ENCODE results near the gene SRPK3. TPM values are rescaled to one million over a fixed set of nuclear protein-coding genes. Genes with fewer than 3 reads are reported as not detected.

SRPK3 gene
- total and polyA plus RNA-seq, 2 donors (not counting 1 experiment from before 2014, with no cell fraction given): not detected

DNA sequence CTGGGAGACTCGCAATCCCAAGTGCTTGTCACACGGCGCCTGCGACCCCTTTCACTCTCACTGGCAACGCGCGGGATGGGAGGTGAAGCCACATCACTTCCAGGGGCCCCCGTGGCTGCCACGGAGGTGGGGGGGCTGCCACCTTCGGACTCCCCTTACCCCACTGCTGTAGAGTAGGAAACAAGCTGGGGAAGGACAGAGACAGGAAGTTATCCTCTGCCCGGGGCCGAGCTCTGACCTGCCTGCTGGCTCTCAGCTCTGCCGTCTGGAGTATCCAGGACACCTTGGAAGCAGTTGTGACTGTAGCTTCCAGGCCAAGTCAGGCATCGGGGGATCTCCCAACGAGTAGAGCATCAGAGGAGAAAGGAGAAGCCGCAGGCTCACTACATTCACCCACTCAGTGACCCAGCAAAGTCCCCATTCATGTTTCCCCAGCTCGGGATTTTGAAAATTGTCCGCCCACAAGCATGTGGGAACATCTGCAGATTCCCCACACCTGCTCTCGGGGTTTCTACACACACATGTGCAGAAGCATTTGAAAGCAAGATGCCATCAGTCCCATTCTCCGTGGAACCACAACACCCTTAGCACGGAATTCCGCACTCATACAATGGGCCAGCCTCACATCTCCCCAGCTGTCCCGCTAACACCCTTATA is 38.7 kb downstream of the SRPK3 start:
- Histone ChIP-seq H3K9ac (ENCODE audit: low read length) (peak overlapping the region; percentile 34), H3K36me3 (replicated peaks in 1 of 2; ENCODE audit: control extremely low read depth in 1 of 2, control insufficient read depth in 1 of 2, extremely low read depth in 1 of 2, insufficient read depth in 2 of 2, low read length in 1 of 2) (no peaks in the 10 kb centered on the region), H2AFZ (ENCODE audit: insufficient read depth, low read depth, low read length, poor library complexity, severe bottlenecking) (peak overlapping the region; percentile 35), H3K4me2 (replicated peaks; ENCODE audit: low read depth, low read length, poor library complexity, severe bottlenecking) (peak overlapping the region; percentile 72), H3K27ac (ENCODE audit: low read length in 2 of 2) (no peak overlapping the region), H4K20me1 (ENCODE audit: control insufficient read depth, insufficient read depth, low read length, poor library complexity, severe bottlenecking) (no peaks in the 10 kb centered on the region), H3K9me3 (ENCODE audit: control extremely low read depth in 1 of 3, control insufficient read depth in 2 of 3, insufficient read depth in 1 of 3, low read length in 2 of 3) (no peaks in the 10 kb centered on the region), H3K79me2 (ENCODE audit: control insufficient read depth, insufficient read depth, low read length) (no peaks in the 10 kb centered on the region), H3K4me1 (ENCODE audit: control insufficient read depth in 2 of 2, insufficient read depth in 2 of 2, low read length in 2 of 2) (peaks cover 4 to 23% of the 10 kb centered on the region in 2 donors), H3K4me3 (ENCODE audit: control extremely low read depth in 1 of 5, extremely low read depth in 1 of 5, insufficient read depth in 1 of 5, low read depth in 2 of 5, low read length in 4 of 5) (peak overlapping the region in 4 of 5 experiments; percentile 13 to 45 (median 40)), H3K27me3 (replicated peaks in 1 of 4; ENCODE audit: control extremely low read depth in 1 of 4, control insufficient read depth in 3 of 4, insufficient read depth in 4 of 4, low read length in 3 of 4) (peaks cover 0 to 35% (median 4%) of the 10 kb centered on the region in 4 experiments)
- Mint-ChIP-seq H3K27me3 (peaks cover 24% of the 10 kb centered on the region), H3K27ac (no peak overlapping the region), H3K4me1 (peaks cover 16% of the 10 kb centered on the region), H3K9me3 (ENCODE audit: insufficient read depth) (no peaks in the 10 kb centered on the region), H3K4me3 (peak overlapping the region; percentile 47)
- TF ChIP-seq, protein P1, sequence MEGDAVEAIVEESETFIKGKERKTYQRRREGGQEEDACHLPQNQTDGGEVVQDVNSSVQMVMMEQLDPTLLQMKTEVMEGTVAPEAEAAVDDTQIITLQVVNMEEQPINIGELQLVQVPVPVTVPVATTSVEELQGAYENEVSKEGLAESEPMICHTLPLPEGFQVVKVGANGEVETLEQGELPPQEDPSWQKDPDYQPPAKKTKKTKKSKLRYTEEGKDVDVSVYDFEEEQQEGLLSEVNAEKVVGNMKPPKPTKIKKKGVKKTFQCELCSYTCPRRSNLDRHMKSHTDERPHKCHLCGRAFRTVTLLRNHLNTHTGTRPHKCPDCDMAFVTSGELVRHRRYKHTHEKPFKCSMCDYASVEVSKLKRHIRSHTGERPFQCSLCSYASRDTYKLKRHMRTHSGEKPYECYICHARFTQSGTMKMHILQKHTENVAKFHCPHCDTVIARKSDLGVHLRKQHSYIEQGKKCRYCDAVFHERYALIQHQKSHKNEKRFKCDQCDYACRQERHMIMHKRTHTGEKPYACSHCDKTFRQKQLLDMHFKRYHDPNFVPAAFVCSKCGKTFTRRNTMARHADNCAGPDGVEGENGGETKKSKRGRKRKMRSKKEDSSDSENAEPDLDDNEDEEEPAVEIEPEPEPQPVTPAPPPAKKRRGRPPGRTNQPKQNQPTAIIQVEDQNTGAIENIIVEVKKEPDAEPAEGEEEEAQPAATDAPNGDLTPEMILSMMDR (IDR thresholded peaks at IDR 0.05): no peak
- no peak for TF ChIP-seq EZH2 (IDR thresholded peaks at IDR 0.05; ENCODE audit: borderline replicate concordance, insufficient read depth, low read depth, low read length, poor library complexity, severe bottlenecking)
- intact Hi-C loops (cut with micrococcal nuclease): no loop called here
- DNase-seq (no peak), ATAC-seq (ENCODE audit: low read depth) (no peak)
- WGBS (ENCODE audit: insufficient coverage): 92% methylated on average over 2 of the region's 23 CpGs
- CTCF ChIA-PET: no interaction called here
- POLR2A ChIA-PET: no interaction called here

DNA sequence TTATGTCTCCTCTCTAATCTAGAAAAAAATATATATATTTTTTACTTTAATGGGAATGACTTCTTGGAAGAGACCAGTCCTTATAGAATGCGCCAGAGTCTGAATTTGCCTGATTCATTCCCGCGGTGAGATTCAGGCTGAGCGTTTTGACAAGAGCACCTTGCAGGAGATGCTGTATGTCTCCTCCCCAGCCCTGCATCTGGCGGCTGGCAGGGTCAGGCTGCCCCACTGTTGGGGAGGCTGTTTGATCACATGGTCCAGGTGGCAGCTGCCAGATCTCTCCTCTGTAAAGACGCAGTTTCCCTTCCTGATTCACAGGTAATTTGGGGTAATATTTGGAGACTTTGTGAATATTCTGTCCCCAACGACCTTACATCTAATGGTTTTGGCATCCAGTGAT is 39.8 kb downstream of the SRPK3 start:
- Histone ChIP-seq H3K27ac (ENCODE audit: low read length in 2 of 2) (no peak overlapping the region), H3K27me3 (replicated peaks in 1 of 4; ENCODE audit: control extremely low read depth in 1 of 4, control insufficient read depth in 3 of 4, insufficient read depth in 4 of 4, low read length in 3 of 4) (peaks cover 0 to 38% (median 7%) of the 10 kb centered on the region in 4 experiments), H3K4me3 (ENCODE audit: control extremely low read depth in 1 of 5, extremely low read depth in 1 of 5, insufficient read depth in 1 of 5, low read depth in 2 of 5, low read length in 4 of 5) (no peak overlapping the region), H3K36me3 (replicated peaks in 1 of 2; ENCODE audit: control extremely low read depth in 1 of 2, control insufficient read depth in 1 of 2, extremely low read depth in 1 of 2, insufficient read depth in 2 of 2, low read length in 1 of 2) (no peaks in the 10 kb centered on the region), H4K20me1 (ENCODE audit: control insufficient read depth, insufficient read depth, low read length, poor library complexity, severe bottlenecking) (no peaks in the 10 kb centered on the region), H3K9ac (ENCODE audit: low read length) (no peak overlapping the region), H2AFZ (ENCODE audit: insufficient read depth, low read depth, low read length, poor library complexity, severe bottlenecking) (no peak overlapping the region), H3K79me2 (ENCODE audit: control insufficient read depth, insufficient read depth, low read length) (no peaks in the 10 kb centered on the region), H3K4me2 (replicated peaks; ENCODE audit: low read depth, low read length, poor library complexity, severe bottlenecking) (no peak overlapping the region), H3K9me3 (ENCODE audit: control extremely low read depth in 1 of 3, control insufficient read depth in 2 of 3, insufficient read depth in 1 of 3, low read length in 2 of 3) (no peaks in the 10 kb centered on the region), H3K4me1 (ENCODE audit: control insufficient read depth in 2 of 2, insufficient read depth in 2 of 2, low read length in 2 of 2) (peaks cover 4 to 19% of the 10 kb centered on the region in 2 donors)
- DNase-seq (no peak), ATAC-seq (ENCODE audit: low read depth) (no peak)
- H3K27ac Mint-ChIP-seq: no peak overlapping the region
- no peaks in the 10 kb centered on the region for H3K9me3 Mint-ChIP-seq (ENCODE audit: insufficient read depth)
- peaks cover 10% of the 10 kb centered on the region for H3K4me1 Mint-ChIP-seq
- H3K4me3 Mint-ChIP-seq: no peak overlapping the region
- intact Hi-C loops (cut with micrococcal nuclease): no loop called here
- CTCF ChIA-PET: no interaction called here
- peaks cover 22% of the 10 kb centered on the region for H3K27me3 Mint-ChIP-seq
- POLR2A ChIA-PET: no interaction called here
- TF ChIP-seq EZH2 (IDR thresholded peaks at IDR 0.05; ENCODE audit: borderline replicate concordance, insufficient read depth, low read depth, low read length, poor library complexity, severe bottlenecking): no peak
- TF ChIP-seq, protein P1 (IDR thresholded peaks at IDR 0.05): no peak
- WGBS (ENCODE audit: insufficient coverage): 0% methylated on average over 1 of the region's 7 CpGs

Measured in B cell (primary cell).